Skeletal muscle satellite cell (primary cell): ENCODE measurements around the gene RCAN1.
"Not testable (repeated sequence)": the region's sequence is repeated elsewhere in the genome, so short reads cannot be mapped to it uniquely, and the experiment has no call there.

Experiments
- H3K27me3 ChIP-seq: 2 replicates; pipeline ENCODE4 v1.7.0; 2013; ENCODE audit warnings: low read length; ENCODE audit not compliant: control insufficient read depth, insufficient read depth
- H3K36me3 ChIP-seq: 2 replicates; pipeline ENCODE4 v1.7.0; 2013; ENCODE audit warnings: mild to moderate bottlenecking, control low read depth, low read length; ENCODE audit not compliant: insufficient read depth
- H3K4me1 ChIP-seq: 2 replicates; pipeline ENCODE4 v1.7.0; 2013; ENCODE audit warnings: low read length; ENCODE audit not compliant: control insufficient read depth, insufficient read depth
- H3K4me2 ChIP-seq: 2 replicates; pipeline ENCODE4 v1.7.0; 2013; ENCODE audit warnings: mild to moderate bottlenecking, low read length
- H3K4me3 ChIP-seq: 2 replicates; pipeline ENCODE4 v1.7.0; 2013; ENCODE audit warnings: low read length
- H3K9ac ChIP-seq: 2 replicates; pipeline ENCODE4 v1.7.0; 2013; ENCODE audit warnings: mild to moderate bottlenecking, low read depth, low read length, moderate library complexity
- H3K9me3 ChIP-seq: replicated peaks from 2 replicates; pipeline ENCODE4 v1.7.0; 2013; ENCODE audit warnings: mild to moderate bottlenecking, control low read depth, low read length

The RCAN1 gene

GRCh38 chr21:34606621-34607020 lies 8.3 kb downstream of the RCAN1 start:
- Histone ChIP-seq H3K27me3 (no peaks in the 10 kb centered on the region), H3K4me3 (no peak overlapping the region), H3K4me1 (no peaks in the 10 kb centered on the region), H3K9ac (no peak overlapping the region), H3K9me3 (no peaks in the 10 kb centered on the region), H3K4me2 (no peak overlapping the region), H3K36me3 (no peaks in the 10 kb centered on the region)

DNA sequence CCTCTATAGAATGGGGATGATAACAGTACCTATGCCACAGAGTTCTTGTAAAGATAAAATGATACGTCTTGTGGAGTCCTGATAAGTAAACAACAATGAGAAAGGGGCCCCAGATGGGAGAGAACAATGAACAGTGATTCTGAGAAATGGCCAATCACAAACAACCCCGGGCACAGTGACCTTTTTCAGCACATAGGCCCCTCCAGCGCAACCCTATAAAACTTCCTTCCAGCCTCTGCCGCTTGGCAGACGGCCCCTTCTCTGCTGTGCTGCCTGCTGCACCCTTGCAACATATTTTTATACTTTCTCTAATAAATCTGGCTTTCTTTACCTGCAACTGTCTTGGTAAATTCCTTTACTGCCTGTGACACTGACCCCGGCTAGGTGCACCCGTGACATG lies 8.9 kb downstream of the RCAN1 start:
- H3K36me3 ChIP-seq, result no peaks in the 10 kb centered on the region
- no peaks in the 10 kb centered on the region for H3K9me3 ChIP-seq
- no peak overlapping the region for H3K9ac ChIP-seq
- H3K4me3 ChIP-seq, result no peak overlapping the region
- H3K27me3 ChIP-seq, result no peaks in the 10 kb centered on the region
- H3K4me2 ChIP-seq, result no peak overlapping the region
- no peaks in the 10 kb centered on the region for H3K4me1 ChIP-seq

GRCh38 chr21:34604956-34605355 lies 10.0 kb downstream of the RCAN1 start:
- not testable (repeated sequence) for H3K27me3 ChIP-seq, H3K4me1 ChIP-seq, H3K4me2 ChIP-seq, H3K36me3 ChIP-seq, H3K9me3 ChIP-seq, H3K9ac ChIP-seq, H3K4me3 ChIP-seq

DNA sequence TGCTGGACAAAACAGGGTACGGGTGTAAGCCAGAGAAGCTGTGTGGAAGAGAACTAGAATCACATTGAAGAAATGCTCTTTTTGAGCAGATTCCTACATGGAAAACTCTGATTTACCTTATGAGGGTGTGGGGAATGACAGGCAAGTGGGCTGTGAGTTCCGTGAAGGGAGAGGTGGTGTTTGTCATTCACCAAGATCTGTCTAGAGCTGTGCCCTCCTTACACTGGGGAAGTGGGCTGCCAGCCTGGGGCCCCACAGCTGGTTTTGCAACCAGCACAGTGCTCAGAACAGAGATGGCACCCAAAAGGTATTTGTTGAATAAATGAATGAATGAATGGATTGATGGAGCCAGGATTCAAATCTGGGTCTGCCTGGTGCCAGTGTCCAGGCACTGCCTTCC lies 10.4 kb downstream of the RCAN1 start:
- no peak overlapping the region for H3K9ac ChIP-seq
- no peaks in the 10 kb centered on the region for H3K9me3 ChIP-seq
- H3K4me3 ChIP-seq, result no peak overlapping the region
- H3K36me3 ChIP-seq, result no peaks in the 10 kb centered on the region
- no peak overlapping the region for H3K4me2 ChIP-seq
- H3K27me3 ChIP-seq, result no peaks in the 10 kb centered on the region
- no peaks in the 10 kb centered on the region for H3K4me1 ChIP-seq

DNA sequence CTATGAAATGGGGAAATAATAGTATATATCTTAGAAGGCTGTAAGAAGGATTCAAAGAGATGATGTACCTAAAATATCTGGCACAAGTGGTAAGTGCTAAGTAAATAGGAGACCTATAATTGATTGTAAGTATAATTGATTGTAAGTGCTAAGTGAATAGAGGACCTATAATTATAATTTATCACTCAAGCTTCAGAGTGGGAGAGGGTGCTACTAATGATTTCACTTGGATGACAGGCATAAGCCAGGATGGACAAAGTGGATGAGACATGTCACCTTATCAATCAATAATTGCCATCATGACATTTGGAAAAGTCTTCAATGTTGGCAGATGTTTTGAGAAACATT lies 11.2 kb downstream of the RCAN1 start:
- Histone ChIP-seq H3K4me1 (peaks cover 4% of the 10 kb centered on the region), H3K27me3 (no peaks in the 10 kb centered on the region)

GRCh38 chr21:34603002-34603709 lies 11.8 kb downstream of the RCAN1 start:
- no peaks in the 10 kb centered on the region for H3K36me3 ChIP-seq
- no peak overlapping the region for H3K4me3 ChIP-seq
- H3K9me3 ChIP-seq, result no peaks in the 10 kb centered on the region
- H3K9ac ChIP-seq, result no peak overlapping the region
- no peak overlapping the region for H3K4me2 ChIP-seq
- H3K4me1 ChIP-seq, result peaks cover 4% of the 10 kb centered on the region
- H3K27me3 ChIP-seq, result no peaks in the 10 kb centered on the region

More for the DNA sequence above, 11.2 kb downstream of the RCAN1 start:
- Histone ChIP-seq H3K9ac (no peak overlapping the region), H3K4me3 (no peak overlapping the region), H3K4me2 (no peak overlapping the region), H3K9me3 (no peaks in the 10 kb centered on the region), H3K36me3 (no peaks in the 10 kb centered on the region)

- Histone ChIP-seq H3K9me3 (no peaks in the 10 kb centered on the region), H3K27me3 (no peaks in the 10 kb centered on the region), H3K4me1 (peaks cover 4% of the 10 kb centered on the region), H3K4me2 (no peak overlapping the region), H3K4me3 (no peak overlapping the region), H3K36me3 (no peaks in the 10 kb centered on the region), H3K9ac (no peak overlapping the region)
These were observed 12.9 kb downstream of the RCAN1 start for GRCh38 chr21:34602061-34602460.

- peaks cover 4% of the 10 kb centered on the region for H3K4me1 ChIP-seq
- H3K9me3 ChIP-seq, result no peaks in the 10 kb centered on the region
- no peaks in the 10 kb centered on the region for H3K27me3 ChIP-seq
- no peaks in the 10 kb centered on the region for H3K36me3 ChIP-seq
- H3K4me3 ChIP-seq, result no peak overlapping the region
- H3K4me2 ChIP-seq, result no peak overlapping the region
- H3K9ac ChIP-seq, result no peak overlapping the region
These were observed 15.3 kb downstream of the RCAN1 start for GRCh38 chr21:34599534-34600101.

- Histone ChIP-seq H3K9ac (no peak overlapping the region), H3K9me3 (no peaks in the 10 kb centered on the region), H3K27me3 (no peaks in the 10 kb centered on the region), H3K36me3 (no peaks in the 10 kb centered on the region), H3K4me1 (peaks cover 4% of the 10 kb centered on the region), H3K4me3 (no peak overlapping the region), H3K4me2 (no peak overlapping the region)
These were observed 15.9 kb downstream of the RCAN1 start for GRCh38 chr21:34598931-34599400.

DNA sequence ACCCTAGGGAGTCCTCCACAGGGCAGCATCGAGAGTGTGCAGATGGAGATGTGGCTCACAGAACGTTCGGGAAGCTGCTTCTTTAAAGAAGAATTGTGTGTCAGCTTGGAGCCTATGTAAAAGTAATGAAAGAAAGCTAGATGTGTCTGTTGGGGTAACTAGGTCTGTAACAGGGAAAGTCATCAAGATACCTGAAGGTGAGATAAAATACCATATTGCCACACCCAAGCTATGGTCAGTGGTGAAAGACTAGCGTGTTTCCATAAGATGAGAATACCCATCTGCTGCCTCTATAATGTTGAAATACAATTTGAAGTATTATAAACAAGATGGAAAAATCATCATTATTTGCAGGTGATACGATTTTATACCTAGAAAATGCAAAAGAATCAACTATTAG lies 17.5 kb downstream of the RCAN1 start:
- Histone ChIP-seq H3K36me3 (no peaks in the 10 kb centered on the region), H3K4me1 (peaks cover 6% of the 10 kb centered on the region), H3K4me3 (no peak overlapping the region), H3K27me3 (no peaks in the 10 kb centered on the region), H3K9ac (no peak overlapping the region), H3K4me2 (no peak overlapping the region), H3K9me3 (no peaks in the 10 kb centered on the region)

DNA sequence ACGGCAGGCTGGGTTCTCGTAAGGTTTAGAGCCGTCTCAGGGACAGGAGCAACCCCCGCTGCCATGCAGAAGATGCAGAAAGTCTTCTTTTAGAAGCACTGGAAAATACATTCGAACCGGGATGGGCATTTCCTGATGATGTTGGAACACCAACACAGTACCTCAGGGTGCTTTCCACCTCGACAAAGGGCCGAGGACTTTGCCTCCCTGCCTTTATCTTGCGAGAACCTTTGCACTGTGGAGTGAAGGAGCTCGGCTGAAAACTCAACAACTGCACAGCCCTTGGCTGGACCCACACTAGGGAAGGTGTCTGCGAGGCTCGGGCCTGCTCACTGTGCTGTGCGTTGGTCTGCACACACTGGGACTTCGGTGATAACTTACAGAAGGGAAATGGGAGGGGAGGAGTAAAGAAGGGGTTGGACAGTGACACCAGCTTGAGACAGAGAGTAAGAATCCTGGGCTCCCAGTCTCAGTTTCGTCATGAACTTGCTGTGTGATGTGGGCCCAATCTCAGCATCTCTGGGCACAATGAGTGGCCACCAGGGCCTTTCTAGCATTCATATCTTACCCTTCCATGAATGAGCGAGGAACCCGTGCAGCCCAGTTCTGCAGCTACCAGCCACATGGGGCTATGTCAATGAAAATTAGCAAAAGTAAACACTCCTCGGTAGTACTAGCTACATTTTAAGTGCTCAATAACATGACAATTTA lies 18.2 kb downstream of the RCAN1 start:
- H3K4me3 ChIP-seq, result no peak overlapping the region
- H3K36me3 ChIP-seq, result no peaks in the 10 kb centered on the region
- no peaks in the 10 kb centered on the region for H3K27me3 ChIP-seq
- no peak overlapping the region for H3K9ac ChIP-seq
- no peak overlapping the region for H3K4me2 ChIP-seq
- no peaks in the 10 kb centered on the region for H3K9me3 ChIP-seq
- H3K4me1 ChIP-seq, result peaks cover 11% of the 10 kb centered on the region

GRCh38 chr21:34595457-34595856 lies 19.5 kb downstream of the RCAN1 start:
- H3K4me1 ChIP-seq, result peaks cover 11% of the 10 kb centered on the region
- no peaks in the 10 kb centered on the region for H3K27me3 ChIP-seq
- H3K9me3 ChIP-seq, result no peaks in the 10 kb centered on the region
- no peak overlapping the region for H3K4me3 ChIP-seq
- H3K4me2 ChIP-seq, result no peak overlapping the region
- no peak overlapping the region for H3K9ac ChIP-seq
- no peaks in the 10 kb centered on the region for H3K36me3 ChIP-seq
